EH (cell line): ENCODE results near the gene POLG.
"Not testable (repeated sequence)": the region's sequence is repeated elsewhere in the genome, so short reads cannot be mapped to it uniquely, and the experiment has no call there.

ENCODE experiments used
- DNase-seq: peaks from one replicate; pipeline ENCODE4 v3.0.0-alpha.2; 2015; ENCODE audit warnings: low read depth

POLG gene

DNA sequence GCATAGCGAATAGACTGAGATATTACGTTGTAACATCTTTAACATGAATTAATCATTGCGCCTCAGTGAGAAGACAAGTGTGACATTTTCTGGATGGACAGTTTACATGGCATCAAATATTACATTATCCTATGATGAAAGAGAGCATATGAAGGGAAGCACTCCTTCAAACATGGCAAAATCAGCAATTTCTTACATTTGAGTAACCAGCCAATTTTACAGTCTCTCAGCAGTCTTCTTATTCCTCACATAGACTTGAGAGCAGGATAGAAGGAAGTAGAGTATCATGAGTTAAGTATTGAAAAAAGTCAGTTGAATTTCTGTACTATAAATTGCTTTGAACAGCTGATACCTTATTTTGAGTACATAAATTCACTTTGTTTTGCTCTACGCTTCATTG lies 52.0 kb downstream of the POLG start:
- no peak for DNase-seq

DNA sequence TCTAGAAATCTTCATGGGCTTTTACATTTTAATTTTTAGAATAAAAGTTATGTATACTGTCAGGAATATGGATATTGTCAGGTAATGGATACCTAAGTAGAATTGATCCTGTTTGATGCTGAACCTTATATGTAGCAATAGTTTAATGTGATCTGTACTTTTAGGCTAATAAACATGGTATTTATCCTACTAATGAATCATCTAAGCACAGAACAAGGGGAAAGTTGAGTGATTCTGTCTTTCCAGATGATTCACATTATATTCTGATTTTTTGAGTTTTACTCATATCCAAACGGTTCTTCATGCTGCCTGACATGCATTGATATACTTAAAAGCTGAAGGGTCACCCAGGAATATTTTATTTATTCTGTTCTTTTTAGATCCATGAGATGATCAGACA lies 56.3 kb downstream of the POLG start:
- peak; percentile 9 for DNase-seq

- DNase-seq: not testable (repeated sequence)
Measured at GRCh38 chr15:89277281-89277680, 57.3 kb downstream of the POLG start.
